BE2C (cell line): ENCODE data around the gene PRC1.

Experiments used
- DNase-seq: peaks from one replicate; pipeline ENCODE4 v3.0.0-alpha.2; 2020
- H3K27me3 ChIP-seq: fragments of 250-450 bp; sonication (Bioruptor Pico); 2 replicates; pipeline ENCODE4 v1.5.1; 2020; ENCODE audit warnings: mild to moderate bottlenecking
- H3K36me3 ChIP-seq: fragments of 250-450 bp; sonication (Bioruptor Pico); 2 replicates; pipeline ENCODE4 v1.5.1; 2020; ENCODE audit warnings: mild to moderate bottlenecking
- H3K4me1 ChIP-seq: fragments of 250-450 bp; sonication (Bioruptor Pico); 2 replicates; pipeline ENCODE4 v1.5.1; 2020
- H3K4me3 ChIP-seq: 2 replicates; pipeline ENCODE4 v1.5.1; 2011; ENCODE audit warnings: low read depth, low read length
- H3K9me3 ChIP-seq: fragments of 250-450 bp; sonication (Bioruptor Pico); 2 replicates; pipeline ENCODE4 v1.5.1; 2020
- TF ChIP-seq, protein P1 (sequence below): IDR thresholded peaks from 2 replicates; pipeline ENCODE4 v1.5.1; 2012; ENCODE audit warnings: mild to moderate bottlenecking, low read depth, low read length

Gene PRC1

DNA sequence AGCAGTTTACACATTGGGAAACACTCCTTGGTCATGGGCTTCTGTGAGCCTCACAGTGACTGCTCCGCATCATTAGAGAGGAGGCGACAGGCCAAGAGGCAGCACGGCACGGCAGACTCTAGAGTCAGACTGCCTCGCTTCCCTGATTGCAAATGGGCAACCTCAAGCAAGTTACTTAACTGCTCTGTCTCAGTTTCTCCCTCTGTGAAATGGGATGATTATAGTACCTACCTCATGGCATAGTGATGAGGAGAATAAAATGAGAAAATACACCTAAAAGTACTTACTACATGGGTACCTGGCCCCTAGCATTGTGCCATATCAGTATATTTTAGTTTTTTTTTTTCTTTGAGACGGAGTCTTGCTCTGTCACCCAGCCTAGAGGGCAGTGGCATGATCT, 43.7 kb downstream of the PRC1 start:
- no peaks in the 10 kb centered on the region for H3K4me1 ChIP-seq
- H3K9me3 ChIP-seq = no peaks in the 10 kb centered on the region
- DNase-seq = no peak
- TF ChIP-seq, protein P1, sequence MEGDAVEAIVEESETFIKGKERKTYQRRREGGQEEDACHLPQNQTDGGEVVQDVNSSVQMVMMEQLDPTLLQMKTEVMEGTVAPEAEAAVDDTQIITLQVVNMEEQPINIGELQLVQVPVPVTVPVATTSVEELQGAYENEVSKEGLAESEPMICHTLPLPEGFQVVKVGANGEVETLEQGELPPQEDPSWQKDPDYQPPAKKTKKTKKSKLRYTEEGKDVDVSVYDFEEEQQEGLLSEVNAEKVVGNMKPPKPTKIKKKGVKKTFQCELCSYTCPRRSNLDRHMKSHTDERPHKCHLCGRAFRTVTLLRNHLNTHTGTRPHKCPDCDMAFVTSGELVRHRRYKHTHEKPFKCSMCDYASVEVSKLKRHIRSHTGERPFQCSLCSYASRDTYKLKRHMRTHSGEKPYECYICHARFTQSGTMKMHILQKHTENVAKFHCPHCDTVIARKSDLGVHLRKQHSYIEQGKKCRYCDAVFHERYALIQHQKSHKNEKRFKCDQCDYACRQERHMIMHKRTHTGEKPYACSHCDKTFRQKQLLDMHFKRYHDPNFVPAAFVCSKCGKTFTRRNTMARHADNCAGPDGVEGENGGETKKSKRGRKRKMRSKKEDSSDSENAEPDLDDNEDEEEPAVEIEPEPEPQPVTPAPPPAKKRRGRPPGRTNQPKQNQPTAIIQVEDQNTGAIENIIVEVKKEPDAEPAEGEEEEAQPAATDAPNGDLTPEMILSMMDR = no peak
- no peak overlapping the region for H3K4me3 ChIP-seq
- H3K27me3 ChIP-seq = no peaks in the 10 kb centered on the region
- peaks cover 44% of the 10 kb centered on the region for H3K36me3 ChIP-seq

DNA sequence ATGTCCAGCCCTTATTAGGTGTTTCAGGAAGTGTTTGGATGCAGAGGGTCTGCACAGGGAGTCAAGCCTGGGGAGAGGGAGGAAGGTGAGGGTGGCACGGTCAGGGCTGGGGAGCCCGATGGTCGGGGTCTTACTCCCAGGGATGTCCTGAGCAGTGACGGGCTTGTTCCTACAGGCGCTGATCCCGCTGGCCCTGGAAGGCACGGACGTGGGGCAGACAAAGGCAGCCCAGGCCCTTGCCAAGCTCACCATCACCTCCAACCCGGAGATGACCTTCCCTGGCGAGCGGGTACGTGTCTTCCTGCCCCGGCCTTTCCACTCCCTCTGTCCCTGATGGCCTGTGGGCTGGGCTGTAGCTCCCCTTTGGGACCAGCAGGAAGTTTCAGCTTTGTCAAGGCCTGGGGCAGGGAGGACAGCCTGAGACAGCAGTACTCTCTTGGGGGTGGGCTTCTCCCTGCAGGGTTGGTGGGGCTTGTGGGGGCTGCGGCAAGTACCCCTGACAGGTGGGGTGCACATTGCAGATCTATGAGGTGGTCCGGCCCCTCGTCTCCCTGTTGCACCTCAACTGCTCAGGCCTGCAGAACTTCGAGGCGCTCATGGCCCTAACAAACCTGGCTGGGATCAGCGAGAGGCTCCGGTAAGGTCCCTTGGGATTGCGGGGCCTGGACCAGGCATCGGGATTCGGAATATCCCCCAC, 44.2 kb downstream of the PRC1 start:
- peaks cover 47% of the 10 kb centered on the region for H3K36me3 ChIP-seq
- no peak for DNase-seq
- H3K27me3 ChIP-seq = no peaks in the 10 kb centered on the region
- no peak overlapping the region for H3K4me3 ChIP-seq
- H3K9me3 ChIP-seq = no peaks in the 10 kb centered on the region
- H3K4me1 ChIP-seq = no peaks in the 10 kb centered on the region
- TF ChIP-seq, protein P1 = no peak

DNA sequence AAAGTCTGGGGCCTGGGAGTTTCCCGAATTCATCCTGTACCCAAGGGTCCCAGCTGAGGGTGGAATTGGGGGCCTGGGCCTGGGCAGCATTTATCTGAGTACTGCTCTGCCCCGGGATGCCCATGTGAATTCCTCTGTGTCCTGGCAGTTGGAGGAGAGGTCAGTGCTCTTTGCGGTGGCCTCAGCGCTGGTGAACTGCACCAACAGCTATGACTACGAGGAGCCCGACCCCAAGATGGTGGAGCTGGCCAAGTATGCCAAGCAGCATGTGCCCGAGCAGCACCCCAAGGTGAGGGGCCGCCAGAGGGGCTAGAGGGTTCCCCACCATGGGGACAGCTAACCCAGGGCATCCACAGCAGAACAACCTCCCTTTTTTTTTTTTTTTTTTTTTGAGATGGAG, 45.8 kb downstream of the PRC1 start:
- Histone ChIP-seq H3K9me3 (no peaks in the 10 kb centered on the region), H3K4me3 (no peak overlapping the region), H3K4me1 (no peaks in the 10 kb centered on the region), H3K27me3 (no peaks in the 10 kb centered on the region), H3K36me3 (peaks cover 53% of the 10 kb centered on the region)
- DNase-seq = no peak
- TF ChIP-seq, protein P1 = no peak

DNA sequence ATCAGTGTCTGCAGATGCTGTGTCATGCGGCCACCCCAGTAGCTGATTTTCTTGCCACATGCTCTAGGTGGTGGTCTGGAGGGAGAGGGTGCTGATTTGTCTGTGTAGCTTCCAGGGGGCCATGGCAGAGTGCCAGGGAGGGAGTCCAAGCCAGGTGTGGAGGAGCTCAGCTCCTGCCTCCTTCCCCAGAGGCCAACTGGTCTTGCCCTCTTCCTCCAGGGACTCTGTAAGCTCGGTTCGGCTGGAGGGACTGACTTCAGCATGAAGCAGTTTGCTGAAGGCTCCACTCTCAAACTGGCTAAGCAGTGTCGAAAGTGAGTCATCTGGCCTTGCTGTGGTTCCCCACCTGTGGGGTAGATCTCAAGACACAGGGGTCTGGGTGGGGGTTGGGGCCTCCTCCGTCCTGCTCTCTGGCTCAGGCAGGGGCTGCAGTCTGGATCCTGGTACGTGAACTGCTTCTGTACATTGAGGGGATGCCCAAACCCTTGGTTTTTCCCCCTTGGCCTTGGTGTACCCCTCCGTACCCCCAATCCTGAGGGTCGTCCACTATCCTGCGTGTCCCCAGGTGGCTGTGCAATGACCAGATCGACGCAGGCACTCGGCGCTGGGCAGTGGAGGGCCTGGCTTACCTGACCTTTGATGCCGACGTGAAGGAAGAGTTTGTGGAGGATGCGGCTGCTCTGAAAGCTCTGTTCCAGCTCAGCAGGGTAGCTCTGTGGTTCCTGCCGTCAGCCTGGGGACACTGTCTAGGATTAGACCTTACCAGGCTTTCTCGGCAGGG, 46.6 kb downstream of the PRC1 start:
- Histone ChIP-seq H3K27me3 (no peaks in the 10 kb centered on the region), H3K9me3 (no peaks in the 10 kb centered on the region), H3K36me3 (peaks cover 52% of the 10 kb centered on the region), H3K4me1 (no peaks in the 10 kb centered on the region), H3K4me3 (no peak overlapping the region)
- no peak for DNase-seq
- TF ChIP-seq, protein P1 = no peak

DNA sequence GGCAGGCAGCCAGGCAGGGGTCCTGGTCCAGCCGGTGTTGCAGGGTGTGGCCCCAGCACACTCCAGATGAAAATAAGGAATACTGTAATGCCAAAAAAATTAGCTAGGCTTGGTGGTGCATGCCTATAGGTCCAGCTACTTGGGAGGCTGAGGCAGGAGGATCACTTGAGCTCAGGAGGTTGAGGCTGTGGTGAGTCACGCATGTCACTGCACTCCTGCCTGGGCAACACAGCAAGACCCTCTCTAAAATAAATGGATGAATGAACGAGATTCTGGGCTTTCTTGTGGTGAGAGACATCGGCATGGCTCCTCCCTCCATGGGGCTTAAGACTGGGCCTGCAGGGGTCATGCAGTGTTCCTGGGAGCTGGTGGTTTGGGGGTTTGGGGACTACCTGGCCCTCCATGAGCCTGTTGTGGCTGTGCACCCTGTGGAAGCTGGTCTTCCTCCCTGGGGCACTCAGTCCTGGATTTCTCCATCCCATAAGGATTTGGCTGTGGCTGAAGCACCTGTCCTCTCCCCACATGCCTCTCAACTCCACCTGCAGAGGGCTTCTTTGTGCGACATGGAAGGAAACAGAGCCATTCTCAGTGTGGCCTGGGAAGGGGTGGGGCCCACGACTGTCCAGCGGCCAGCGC, 47.3 kb downstream of the PRC1 start:
- TF ChIP-seq, protein P1 = no peak
- H3K4me3 ChIP-seq = no peak overlapping the region
- DNase-seq = no peak
- no peaks in the 10 kb centered on the region for H3K4me1 ChIP-seq
- no peaks in the 10 kb centered on the region for H3K27me3 ChIP-seq
- H3K36me3 ChIP-seq = peaks cover 59% of the 10 kb centered on the region
- no peaks in the 10 kb centered on the region for H3K9me3 ChIP-seq

DNA sequence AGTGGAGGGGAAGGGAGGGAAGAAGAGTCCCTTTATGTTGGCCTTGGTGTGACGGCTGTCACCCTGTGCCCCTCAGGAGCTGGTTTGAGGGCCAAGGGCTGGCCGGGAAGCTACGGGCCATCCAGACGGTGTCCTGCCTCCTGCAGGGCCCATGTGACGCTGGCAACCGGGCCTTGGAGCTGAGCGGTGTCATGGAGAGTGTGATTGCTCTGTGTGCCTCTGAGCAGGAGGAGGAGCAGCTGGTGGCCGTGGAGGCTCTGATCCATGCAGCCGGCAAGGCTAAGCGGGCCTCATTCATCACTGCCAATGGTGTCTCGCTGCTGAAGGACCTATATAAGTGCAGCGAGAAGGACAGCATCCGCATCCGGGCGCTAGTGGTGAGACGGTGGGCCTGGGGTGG, 47.8 kb downstream of the PRC1 start:
- no peak for DNase-seq
- no peaks in the 10 kb centered on the region for H3K9me3 ChIP-seq
- no peaks in the 10 kb centered on the region for H3K27me3 ChIP-seq
- no peak overlapping the region for H3K4me3 ChIP-seq
- no peaks in the 10 kb centered on the region for H3K4me1 ChIP-seq
- peaks cover 56% of the 10 kb centered on the region for H3K36me3 ChIP-seq
- TF ChIP-seq, protein P1 = no peak
